Body of pancreas (tissue), 4 donors: Measurements from ENCODE around the gene MYO5B. TPM values are rescaled to one million over a fixed set of nuclear protein-coding genes. Genes with fewer than 3 reads are reported as not detected.

Experiments
- ATAC-seq: fragments of 150-250 bp; one replicate; pipeline ENCODE4 v1.9.1; 2016
- DNase-seq, 4 donors: peaks; one replicate each; pipeline ENCODE4 v3.0.0-alpha.2; 2019
- H3K27ac ChIP-seq, 4 donors: fragments of 200-600 bp; sonication (generic); 1 replicate in 3 of 4; 2 replicates in 1 of 4; pipeline versions ENCODE4 v1.5.1 to v1.6.1; 2016 to 2019; ENCODE audit warnings: mild to moderate bottlenecking in 1 of 4, mixed read lengths in 1 of 4, moderate library complexity in 1 of 4
- H3K27me3 ChIP-seq, 2 donors: fragments of 200-600 bp; sonication (generic); one replicate each; pipeline ENCODE4 v1.6.0; 2016; ENCODE audit warnings: mild to moderate bottlenecking in 1 of 2
- H3K36me3 ChIP-seq, 2 donors: fragments of 200-600 bp; sonication (generic); replicated peaks in 1 of 2; 2 replicates each; pipeline ENCODE4 v1.5.1; 2016; ENCODE audit warnings: low read depth in 2 of 2; ENCODE audit not compliant: insufficient read depth in 1 of 2
- H3K4me1 ChIP-seq: fragments of 200-600 bp; sonication (generic); one replicate; pipeline ENCODE4 v1.6.0; 2016
- H3K4me3 ChIP-seq, 2 donors: fragments of 200-600 bp; sonication (generic); 1 replicate in 1 of 2; 2 replicates in 1 of 2; pipeline ENCODE4 v1.5.1; 2016 to 2019
- H3K9me3 ChIP-seq, 3 donors: fragments of 200-600 bp; sonication (generic); 1 replicate in 2 of 3; 2 replicates in 1 of 3; pipeline ENCODE4 v1.5.1; 2016
- CTCF ChIP-seq, 7 experiments: fragments of 450-650 bp in 4 of 7; fragments of 200-600 bp in 3 of 7; sonication (generic) in 3 of 7; IDR thresholded peaks; one replicate each; pipeline ENCODE4 v1.5.1; 2016 to 2019; ENCODE audit warnings: antibody characterized with exemption in 7 of 7
- POLR2A ChIP-seq, 3 donors: fragments of 450-650 bp; IDR thresholded peaks; one replicate each; pipeline ENCODE4 v1.6.1; 2016; ENCODE audit warnings: antibody characterized with exemption in 3 of 3, mild to moderate bottlenecking in 2 of 3
- WGBS, 2 donors: methylation state at CpG; one replicate each; pipeline ENCODE4 v1.1.5; 2017; 5-methylcytosine and 5-hydroxymethylcytosine counted together
- intact Hi-C: fragments of 100-400 bp; cut with DNase I; formaldehyde crosslinking; loops from one replicate; pipeline ENCODE4 v1.15.1; 2023
- total RNA-seq, 2 donors: library from RNA; depleted of rRNA; stranded (reverse); fragments of >200 nt; gene quantifications; one replicate each; pipeline ENCODE4 v1.1.0, GENCODE V29; 2016

The MYO5B gene
- total RNA-seq, 2 donors from 2014 or later: 17.1 to 18.2 TPM

GRCh38 chr18:49853011-49853410, 341.9 kb downstream of the MYO5B start:
- WGBS, 2 donors: 67 to 93% methylated on average over 4 to 7 of the region's 7 CpGs
- intact Hi-C loops: loop anchor here (10.0 kb wide), 1 partner anchor 288 kb away; the partner anchor contains the start of gene LIPG

GRCh38 chr18:49851624-49852023, 343.3 kb downstream of the MYO5B start:
- Histone ChIP-seq H3K9me3 (no peaks in the 10 kb centered on the region), H3K27me3 (no peaks in the 10 kb centered on the region), H3K27ac (no peak overlapping the region), H3K4me3 (no peak overlapping the region), H3K4me1 (no peaks in the 10 kb centered on the region), H3K36me3 (peaks cover 0 to 2% of the 10 kb centered on the region in 2 donors)
- intact Hi-C loops: loop anchor here (10.0 kb wide), 1 partner anchor 287 kb away; the partner anchor contains the start of gene LIPG
- ATAC-seq (no peak), DNase-seq (no peak)
- WGBS, 2 donors: 83 to 85% methylated on average over 4 of the region's 4 CpGs
- no peak for TF ChIP-seq POLR2A (IDR thresholded peaks at IDR 0.05)
- TF ChIP-seq CTCF (IDR thresholded peaks at IDR 0.05): no peak

More at GRCh38 chr18:49853011-49853410, 341.9 kb downstream of the MYO5B start:
- no peaks in the 10 kb centered on the region for H3K36me3 ChIP-seq
- no peaks in the 10 kb centered on the region for H3K27me3 ChIP-seq
- no peaks in the 10 kb centered on the region for H3K9me3 ChIP-seq
- ATAC-seq: no peak
- no peak overlapping the region for H3K4me3 ChIP-seq
- no peaks in the 10 kb centered on the region for H3K4me1 ChIP-seq
- DNase-seq: no peak
- H3K27ac ChIP-seq: no peak overlapping the region
- no peak for TF ChIP-seq CTCF (IDR thresholded peaks at IDR 0.05)
- no peak for TF ChIP-seq POLR2A (IDR thresholded peaks at IDR 0.05)

- ATAC-seq (no peak), DNase-seq (no peak)
- Histone ChIP-seq H3K27me3 (no peaks in the 10 kb centered on the region), H3K36me3 (peaks cover 0 to 2% of the 10 kb centered on the region in 2 donors), H3K4me3 (no peak overlapping the region), H3K4me1 (no peaks in the 10 kb centered on the region), H3K27ac (no peak overlapping the region), H3K9me3 (no peaks in the 10 kb centered on the region)
- intact Hi-C loops: loop anchor here (10.0 kb wide), 1 partner anchor 286 kb away; the partner anchor contains the start of gene LIPG
- 91 to 92% methylated on average over 8 of the region's 8 CpGs for WGBS, 2 donors
- TF ChIP-seq CTCF (IDR thresholded peaks at IDR 0.05) (no peak), POLR2A (IDR thresholded peaks at IDR 0.05) (no peak)
These were observed 344.3 kb downstream of the MYO5B start for GRCh38 chr18:49850636-49851035.

- no peaks in the 10 kb centered on the region for H3K4me1 ChIP-seq
- H3K27me3 ChIP-seq: no peaks in the 10 kb centered on the region
- WGBS, 2 donors: 71 to 76% methylated on average over 11 to 14 of the region's 14 CpGs
- peaks cover 0 to 2% of the 10 kb centered on the region in 2 donors for H3K36me3 ChIP-seq
- DNase-seq (peak in 3 of 4 donors; percentile 28 to 60 (median 36)), ATAC-seq (peak; percentile 48)
- no peak overlapping the region for H3K4me3 ChIP-seq
- H3K27ac ChIP-seq: no peak overlapping the region
- intact Hi-C loops: loop anchor here (10.0 kb wide), 1 partner anchor 285 kb away; the partner anchor contains the start of gene LIPG
- H3K9me3 ChIP-seq: no peaks in the 10 kb centered on the region
- TF ChIP-seq POLR2A (IDR thresholded peaks at IDR 0.05) (no peak), CTCF (IDR thresholded peaks at IDR 0.05) (no peak)
These were observed 345.4 kb downstream of the MYO5B start for GRCh38 chr18:49849331-49850217.
